Neural cell (in vitro differentiated cells): Measurements from ENCODE around the gene TECTB. TPM values are rescaled to one million over a fixed set of nuclear protein-coding genes. Genes with fewer than 3 reads are reported as not detected.
"Not testable (repeated sequence)": the region's sequence is repeated elsewhere in the genome, so short reads cannot be mapped to it uniquely, and the experiment has no call there.

Experiments
- H2AFZ ChIP-seq: fragments of 200-600, 300-800 bp; sonication (generic), shearing (Covaris generic); 2 replicates; pipeline ENCODE4 v1.6.0; 2014; ENCODE audit warnings: low read depth, mild to moderate bottlenecking, antibody characterized with exemption, low read length, moderate library complexity
- H3F3A ChIP-seq: fragments of 200-600 bp; shearing (Covaris generic); 2 replicates; pipeline ENCODE4 v1.6.1; 2016; ENCODE audit warnings: mild to moderate bottlenecking, moderate library complexity, mixed read lengths, antibody characterized with exemption, low read length; ENCODE audit not compliant: insufficient read depth, poor library complexity, severe bottlenecking
- H3K27ac ChIP-seq: fragments of 200-600, 300-800 bp; sonication (generic), shearing (Covaris generic); 2 replicates; pipeline ENCODE4 v1.5.1; 2014; ENCODE audit warnings: mild to moderate bottlenecking, low read length, moderate library complexity
- H3K27me3 ChIP-seq: fragments of 300-800, 200-600 bp; sonication (generic), shearing (Covaris generic); 2 replicates; pipeline ENCODE4 v1.6.0; 2014; ENCODE audit warnings: mild to moderate bottlenecking, low read depth, low read length, moderate library complexity; ENCODE audit not compliant: insufficient read depth
- H3K36me3 ChIP-seq: fragments of 300-800, 200-600 bp; sonication (generic), shearing (Covaris generic); 2 replicates; pipeline ENCODE4 v1.5.1; 2014; ENCODE audit warnings: mild to moderate bottlenecking, antibody characterized with exemption, low read length, moderate library complexity; ENCODE audit not compliant: insufficient read depth
- H3K4me2 ChIP-seq: fragments of 300-800, 200-600 bp; sonication (generic), shearing (Covaris generic); 2 replicates; pipeline ENCODE4 v1.6.0; 2014; ENCODE audit warnings: mild to moderate bottlenecking, low read length
- H3K4me3 ChIP-seq: fragments of 300-800, 200-600 bp; sonication (generic), shearing (Covaris generic); 2 replicates; pipeline ENCODE4 v1.5.1; 2014; ENCODE audit warnings: mild to moderate bottlenecking, low read length, moderate library complexity
- H3K79me2 ChIP-seq: fragments of 200-600 bp; shearing (Covaris generic); replicated peaks from 2 replicates; pipeline ENCODE4 v1.6.0; 2014; ENCODE audit warnings: mild to moderate bottlenecking, low read length, moderate library complexity; ENCODE audit not compliant: insufficient read depth
- H3K9ac ChIP-seq: fragments of 300-800, 200-600 bp; sonication (generic), shearing (Covaris generic); 2 replicates; pipeline ENCODE4 v1.6.1; 2016; ENCODE audit warnings: mild to moderate bottlenecking, low read length, mixed read lengths
- H3K9me2 ChIP-seq: fragments of 200-600 bp; shearing (Covaris generic); 2 replicates; pipeline ENCODE4 v1.6.1; 2016; ENCODE audit warnings: mild to moderate bottlenecking, low read length, mixed read lengths; ENCODE audit not compliant: insufficient read depth
- H3K9me3 ChIP-seq: fragments of 200-600, 300-800 bp; sonication (generic), shearing (Covaris generic); 2 replicates; pipeline ENCODE4 v1.6.1; 2016; ENCODE audit warnings: mild to moderate bottlenecking, mixed run types, low read length, moderate library complexity, mixed read lengths
- H4K20me1 ChIP-seq: fragments of 200-600 bp; shearing (Covaris generic); 2 replicates; pipeline ENCODE4 v1.6.1; 2016; ENCODE audit warnings: mild to moderate bottlenecking, mixed run types; ENCODE audit not compliant: insufficient read depth
- EP300 ChIP-seq: fragments of 450-650 bp; conservative IDR thresholded peaks from 2 replicates; pipeline ENCODE4 v1.6.1; 2014; ENCODE audit warnings: antibody characterized with exemption, mild to moderate bottlenecking, moderate library complexity; ENCODE audit not compliant: poor library complexity, severe bottlenecking
- EZH2 ChIP-seq: fragments of 200-600, 300-800 bp; shearing (Covaris generic), sonication (generic); IDR thresholded peaks from 2 replicates; pipeline ENCODE4 v1.6.1; 2014; ENCODE audit warnings: antibody characterized with exemption, low read length, borderline replicate concordance, mild to moderate bottlenecking; ENCODE audit not compliant: insufficient read depth, poor library complexity, severe bottlenecking
- MXI1 ChIP-seq: fragments of 450-650 bp; conservative IDR thresholded peaks from 2 replicates; pipeline ENCODE4 v1.6.1; 2014; ENCODE audit warnings: antibody characterized with exemption, mild to moderate bottlenecking; ENCODE audit not compliant: poor library complexity, severe bottlenecking
- POLR2AphosphoS5 ChIP-seq: IDR thresholded peaks from 2 replicates; pipeline ENCODE4 v1.6.1; 2012
- RAD21 ChIP-seq: fragments of 450-650 bp; conservative IDR thresholded peaks from 2 replicates; pipeline ENCODE4 v1.6.1; 2014; ENCODE audit warnings: antibody characterized with exemption, mild to moderate bottlenecking, moderate library complexity
- REST ChIP-seq: IDR thresholded peaks from 2 replicates; pipeline ENCODE4 v1.6.1; 2012; ENCODE audit warnings: borderline replicate concordance
- SMC3 ChIP-seq: fragments of 450-650 bp; conservative IDR thresholded peaks from 2 replicates; pipeline ENCODE4 v1.6.1; 2014; ENCODE audit warnings: antibody characterized with exemption, mild to moderate bottlenecking, moderate library complexity; ENCODE audit not compliant: poor library complexity
- TAF1 ChIP-seq: IDR thresholded peaks from 2 replicates; pipeline ENCODE4 v1.6.1; 2012; ENCODE audit warnings: low read depth
- polyA plus RNA-seq: library from polyadenylated mRNA; depleted of rRNA; stranded (reverse); fragments of >200 nt; gene quantifications from 2 replicates; pipeline ENCODE4 v1.2.3, GENCODE V29; 2014
- TF ChIP-seq, protein P1 (sequence below): fragments of 450-650 bp; IDR thresholded peaks from 2 replicates; pipeline ENCODE4 v1.5.1; 2014; ENCODE audit warnings: antibody characterized with exemption, mild to moderate bottlenecking, moderate library complexity; ENCODE audit not compliant: poor library complexity, severe bottlenecking

TECTB gene
- polyA plus RNA-seq, 1 donor from 2014 or later: not detected

GRCh38 chr10:112250555-112250954 lies 32.6 kb upstream of the TECTB start:
- Histone ChIP-seq H3K27me3 (no peaks in the 10 kb centered on the region), H3K9me2 (no peaks in the 10 kb centered on the region), H4K20me1 (no peaks in the 10 kb centered on the region), H3K4me3 (no peak overlapping the region), H3K9ac (no peak overlapping the region), H3K9me3 (no peaks in the 10 kb centered on the region), H2AFZ (no peak overlapping the region), H3K27ac (no peak overlapping the region), H3K79me2 (no peaks in the 10 kb centered on the region), H3K4me2 (no peak overlapping the region), H3K36me3 (no peaks in the 10 kb centered on the region), H3F3A (no peaks in the 10 kb centered on the region)
- no peak for TF ChIP-seq MXI1
- no peak for TF ChIP-seq REST

GRCh38 chr10:112251238-112251637 lies 32.0 kb upstream of the TECTB start:
- H3K9me2 ChIP-seq, H4K20me1 ChIP-seq, H3F3A ChIP-seq, H3K4me3 ChIP-seq, H3K27ac ChIP-seq, H3K4me2 ChIP-seq, H2AFZ ChIP-seq, H3K9me3 ChIP-seq, H3K27me3 ChIP-seq, H3K36me3 ChIP-seq, H3K79me2 ChIP-seq, H3K9ac ChIP-seq: not testable (repeated sequence)

- Histone ChIP-seq H3K9me3 (no peaks in the 10 kb centered on the region), H2AFZ (no peak overlapping the region), H4K20me1 (no peaks in the 10 kb centered on the region), H3K9ac (no peak overlapping the region), H3K79me2 (no peaks in the 10 kb centered on the region), H3K27me3 (no peaks in the 10 kb centered on the region), H3K27ac (no peak overlapping the region), H3K9me2 (no peaks in the 10 kb centered on the region), H3K4me2 (no peak overlapping the region), H3K4me3 (no peak overlapping the region), H3F3A (no peaks in the 10 kb centered on the region), H3K36me3 (no peaks in the 10 kb centered on the region)
- TF ChIP-seq POLR2AphosphoS5: no peak
- TF ChIP-seq MXI1: no peak
- TF ChIP-seq TAF1: no peak
- no peak for TF ChIP-seq EP300
- TF ChIP-seq RAD21: no peak
- TF ChIP-seq SMC3: no peak
- TF ChIP-seq EZH2: no peak
- TF ChIP-seq REST: no peak
- TF ChIP-seq, protein P1, sequence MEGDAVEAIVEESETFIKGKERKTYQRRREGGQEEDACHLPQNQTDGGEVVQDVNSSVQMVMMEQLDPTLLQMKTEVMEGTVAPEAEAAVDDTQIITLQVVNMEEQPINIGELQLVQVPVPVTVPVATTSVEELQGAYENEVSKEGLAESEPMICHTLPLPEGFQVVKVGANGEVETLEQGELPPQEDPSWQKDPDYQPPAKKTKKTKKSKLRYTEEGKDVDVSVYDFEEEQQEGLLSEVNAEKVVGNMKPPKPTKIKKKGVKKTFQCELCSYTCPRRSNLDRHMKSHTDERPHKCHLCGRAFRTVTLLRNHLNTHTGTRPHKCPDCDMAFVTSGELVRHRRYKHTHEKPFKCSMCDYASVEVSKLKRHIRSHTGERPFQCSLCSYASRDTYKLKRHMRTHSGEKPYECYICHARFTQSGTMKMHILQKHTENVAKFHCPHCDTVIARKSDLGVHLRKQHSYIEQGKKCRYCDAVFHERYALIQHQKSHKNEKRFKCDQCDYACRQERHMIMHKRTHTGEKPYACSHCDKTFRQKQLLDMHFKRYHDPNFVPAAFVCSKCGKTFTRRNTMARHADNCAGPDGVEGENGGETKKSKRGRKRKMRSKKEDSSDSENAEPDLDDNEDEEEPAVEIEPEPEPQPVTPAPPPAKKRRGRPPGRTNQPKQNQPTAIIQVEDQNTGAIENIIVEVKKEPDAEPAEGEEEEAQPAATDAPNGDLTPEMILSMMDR: no peak
Observed at GRCh38 chr10:112258407-112258806, 24.8 kb upstream of the TECTB start.
